Pancreas (tissue), 10 donors: Measurements from ENCODE around the gene SLC16A1. TPM values are rescaled to one million over a fixed set of nuclear protein-coding genes. Genes with fewer than 3 reads are reported as not detected.
A peak's percentile ranks its signal among the peaks of the same experiment; 100 is the strongest.

Experiments
- ATAC-seq, 4 donors: fragments of 200-7000 bp; cut with Tn5 transposase; one replicate each; pipeline versions ENCODE4 v1.8.0 to v1.9.1; 2020; ENCODE audit warnings: mild to moderate bottlenecking in 4 of 4, moderate library complexity in 4 of 4
- DNase-seq, 6 donors: peaks; one replicate each; pipeline ENCODE4 v3.0.0-alpha.2; 2020
- FAIRE-seq: peaks from 2 replicates; lab custom pipeline; 2012; peaks lifted over from hg19 to GRCh38; lab: Jason Lieb, UNC
- H3K27ac ChIP-seq, 4 donors: fragments of 200-600 bp; sonication (generic); 1 replicate in 3 of 4; 2 replicates in 1 of 4; pipeline versions ENCODE4 v1.5.0 to v1.8.0; 2020
- H3K27me3 ChIP-seq, 4 donors: fragments of 200-600 bp; one replicate each; pipeline ENCODE4 v1.8.0; 2021
- H3K36me3 ChIP-seq, 3 donors: fragments of 200-600 bp; sonication (generic) in 1 of 3; one replicate each; pipeline versions ENCODE4 v1.5.0 to v1.8.0; 2020 to 2021
- H3K4me1 ChIP-seq, 3 donors: fragments of 200-600 bp; one replicate each; pipeline ENCODE4 v1.8.0; 2021
- H3K4me3 ChIP-seq, 4 donors: fragments of 200-600 bp; sonication (generic) in 2 of 4; one replicate each; pipeline versions ENCODE4 v1.5.0 to v1.8.0; 2020 to 2021
- H3K9me3 ChIP-seq, 4 donors: fragments of 200-600 bp; one replicate each; pipeline ENCODE4 v1.8.0; 2021
- WGBS, 2 donors: extraction: QIAGEN DNeasy Blood & Tissue Kit; methylation state at CpG; one replicate each; pipeline ENCODE4 v1.1.7; 2013; 5-methylcytosine and 5-hydroxymethylcytosine counted together
- intact Hi-C, 3 donors: fragments of 100-400 bp; cut with DNase I; formaldehyde crosslinking; loops; one replicate each; pipeline versions ENCODE4 v1.11.1 to v1.14.2; 2022
- polyA plus RNA-seq, 2 donors: library from polyadenylated mRNA; stranded (reverse); fragments of 200-250 nt; gene quantifications; one replicate each; pipeline ENCODE4 v1.2.3, GENCODE V29; 2013
- total RNA-seq, 6 donors: library from RNA; stranded (reverse); fragmentation: NEBNext Ultra II Directional in 4 of 6; extraction: Animal tissue kit (Norgen Biotek cat#: 25700) in 4 of 6; gene quantifications; one replicate each; pipeline versions ENCODE4 v1.2.1 to v1.2.4, GENCODE V29; 2021 to 2023
- TF ChIP-seq, protein P1 (sequence below), 4 donors: fragments of 200-600 bp; sonication (generic) in 3 of 4; IDR thresholded peaks; one replicate each; pipeline versions ENCODE4 v1.5.0 to v1.8.0; 2021; ENCODE audit warnings: antibody characterized with exemption in 4 of 4
- donor health status: healthy with polysubstance abuse.
- donor health status: DM: no; HTN: no; CAD: no; lungs with moderate emphysema.
- donor health status: DM: no; HTN: no; CAD: no.
- donor health status: control.
- donor health status: control.
- donor health status: Bipolar disorder and iron deficiency.
- donor health status: DM: yes; HTN: yes; CAD: no.
- donor health status: DM: no; HTN: no; CAD: no.
- donor health status: DM: no; HTN: no; CAD: no.
- donor health status: DM: yes; HTN: yes; CAD: no.

Gene SLC16A1
- total and polyA plus RNA-seq, 8 donors: 0.42 to 5.2 (median 2.1) TPM

- FAIRE-seq (no peak), ATAC-seq (peak in 1 of 4 donors; percentile 3), DNase-seq (no peak)
- Histone ChIP-seq H3K27ac (no peak overlapping the region), H3K4me3 (peak overlapping the region in 3 of 4 donors; percentile 23 to 77 (median 54)), H3K9me3 (no peaks in the 10 kb centered on the region), H3K4me1 (no peaks in the 10 kb centered on the region), H3K27me3 (no peaks in the 10 kb centered on the region), H3K36me3 (no peaks in the 10 kb centered on the region)
- 83 to 90% methylated on average over 11 of the region's 11 CpGs for WGBS, 2 donors
- TF ChIP-seq, protein P1, sequence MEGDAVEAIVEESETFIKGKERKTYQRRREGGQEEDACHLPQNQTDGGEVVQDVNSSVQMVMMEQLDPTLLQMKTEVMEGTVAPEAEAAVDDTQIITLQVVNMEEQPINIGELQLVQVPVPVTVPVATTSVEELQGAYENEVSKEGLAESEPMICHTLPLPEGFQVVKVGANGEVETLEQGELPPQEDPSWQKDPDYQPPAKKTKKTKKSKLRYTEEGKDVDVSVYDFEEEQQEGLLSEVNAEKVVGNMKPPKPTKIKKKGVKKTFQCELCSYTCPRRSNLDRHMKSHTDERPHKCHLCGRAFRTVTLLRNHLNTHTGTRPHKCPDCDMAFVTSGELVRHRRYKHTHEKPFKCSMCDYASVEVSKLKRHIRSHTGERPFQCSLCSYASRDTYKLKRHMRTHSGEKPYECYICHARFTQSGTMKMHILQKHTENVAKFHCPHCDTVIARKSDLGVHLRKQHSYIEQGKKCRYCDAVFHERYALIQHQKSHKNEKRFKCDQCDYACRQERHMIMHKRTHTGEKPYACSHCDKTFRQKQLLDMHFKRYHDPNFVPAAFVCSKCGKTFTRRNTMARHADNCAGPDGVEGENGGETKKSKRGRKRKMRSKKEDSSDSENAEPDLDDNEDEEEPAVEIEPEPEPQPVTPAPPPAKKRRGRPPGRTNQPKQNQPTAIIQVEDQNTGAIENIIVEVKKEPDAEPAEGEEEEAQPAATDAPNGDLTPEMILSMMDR (IDR thresholded peaks at IDR 0.05): no peak
- intact Hi-C loops: no loop called here
Observed at GRCh38 chr1:112957133-112957812, 1.3 kb upstream of the SLC16A1 start.

DNA sequence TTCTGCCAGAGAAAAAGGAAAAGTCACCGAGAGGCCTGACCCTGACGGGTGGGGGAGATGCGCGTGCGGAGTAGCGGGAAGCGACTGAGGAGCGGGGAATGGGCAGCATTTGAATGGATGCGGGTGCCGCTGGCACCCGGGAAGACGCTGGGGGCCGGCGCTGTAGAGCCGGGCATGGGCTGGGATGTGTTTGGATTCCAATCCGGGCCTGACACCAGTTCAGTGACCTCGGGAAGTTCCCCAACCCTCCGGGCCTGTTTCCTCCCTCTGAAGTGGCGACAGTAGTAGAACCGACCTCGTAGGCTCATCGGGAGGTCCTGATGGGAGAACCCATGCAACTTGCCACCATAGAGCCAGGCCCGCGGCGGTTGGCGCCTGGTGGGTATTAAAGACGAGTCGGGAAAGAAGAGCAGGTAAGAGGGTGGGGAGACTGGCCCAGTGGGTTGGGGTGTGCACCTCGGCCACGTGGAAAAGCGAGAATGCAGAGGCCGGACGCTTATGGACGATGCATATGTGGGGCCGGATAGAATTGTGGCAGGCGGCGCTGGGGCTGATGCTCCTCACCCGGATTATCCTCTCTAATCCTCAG lies 642 bp upstream of the SLC16A1 start:
- peak in 2 of 6 donors; percentile 61 to 62 for DNase-seq
- Histone ChIP-seq H3K27me3 (no peaks in the 10 kb centered on the region), H3K4me3 (peak overlapping the region; percentile 23 to 77 (median 58)), H3K27ac (peak overlapping the region in 2 of 4 donors; percentile 65 to 76), H3K9me3 (no peaks in the 10 kb centered on the region), H3K36me3 (no peaks in the 10 kb centered on the region), H3K4me1 (no peaks in the 10 kb centered on the region)
- 41 to 43% methylated on average over 38 of the region's 38 CpGs for WGBS, 2 donors
- ATAC-seq: peak in 2 of 4 donors; percentile 8 to 26
- TF ChIP-seq, protein P1 (IDR thresholded peaks at IDR 0.05): no peak
- intact Hi-C loops: no loop called here
- FAIRE-seq: no peak

DNA sequence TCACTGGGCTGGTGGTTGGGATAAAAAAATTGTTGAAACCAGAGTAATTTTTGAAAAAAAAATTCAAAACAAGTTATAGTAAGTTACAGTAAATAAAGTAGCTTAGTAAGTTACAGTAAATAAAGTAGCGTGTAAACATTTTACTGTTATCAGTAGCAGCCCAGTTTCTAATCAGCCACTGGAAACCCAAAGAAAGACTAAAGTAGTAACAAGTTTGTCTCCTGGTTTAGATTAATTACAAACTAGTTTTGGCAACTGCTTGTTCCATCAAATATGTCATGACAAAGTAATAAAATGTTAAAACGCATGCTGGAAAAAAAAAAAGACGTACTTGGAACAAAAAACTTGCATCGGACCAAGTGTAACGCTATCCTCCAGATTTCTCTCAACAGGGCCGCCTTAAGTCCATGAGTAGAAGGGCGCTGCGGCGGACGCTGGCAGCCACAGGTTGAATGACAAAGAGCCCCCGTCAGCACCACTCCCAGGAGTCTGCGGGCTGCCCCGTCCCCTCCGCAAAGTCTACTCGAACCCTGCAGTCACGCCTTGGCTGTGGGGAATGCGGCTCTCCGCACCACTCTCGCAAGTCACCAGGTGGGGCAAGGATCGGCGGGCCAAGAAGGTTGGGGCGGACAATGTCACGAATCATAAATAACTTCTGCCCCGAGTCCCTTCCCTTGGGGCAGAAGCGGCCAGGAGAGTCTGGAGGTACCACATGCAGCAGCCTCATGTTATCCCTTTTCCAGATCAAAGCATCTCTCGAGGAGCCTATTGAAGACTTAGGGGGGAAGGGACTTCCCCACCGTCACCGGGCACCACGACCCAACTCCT lies 837 bp downstream of the SLC16A1 start:
- Histone ChIP-seq H3K9me3 (no peaks in the 10 kb centered on the region), H3K27me3 (no peaks in the 10 kb centered on the region), H3K4me3 (peak overlapping the region; percentile 23 to 77 (median 58)), H3K27ac (peak overlapping the region in 2 of 4 donors; percentile 65 to 76), H3K4me1 (no peaks in the 10 kb centered on the region), H3K36me3 (no peaks in the 10 kb centered on the region)
- TF ChIP-seq, protein P1 (IDR thresholded peaks at IDR 0.05): no peak
- FAIRE-seq (no peak), ATAC-seq (peak; percentile 4 to 27 (median 19)), DNase-seq (peak in 5 of 6 donors; percentile 18 to 68 (median 27))
- 16 to 17% methylated on average over 29 of the region's 29 CpGs for WGBS, 2 donors
- intact Hi-C loops: no loop called here

- 89 to 91% methylated on average over 4 of the region's 4 CpGs for WGBS, 2 donors
- FAIRE-seq: no peak
Observed at GRCh38 chr1:112954017-112954650, 1.9 kb downstream of the SLC16A1 start.

More at GRCh38 chr1:112954017-112954650, 1.9 kb downstream of the SLC16A1 start:
- H3K9me3 ChIP-seq: no peaks in the 10 kb centered on the region
- ATAC-seq (no peak), DNase-seq (no peak)
- H3K27me3 ChIP-seq: no peaks in the 10 kb centered on the region
- H3K27ac ChIP-seq: no peak overlapping the region
- H3K4me3 ChIP-seq: no peak overlapping the region
- no peaks in the 10 kb centered on the region for H3K4me1 ChIP-seq
- H3K36me3 ChIP-seq: no peaks in the 10 kb centered on the region
- intact Hi-C loops: no loop called here
- TF ChIP-seq, protein P1 (IDR thresholded peaks at IDR 0.05): no peak
